NCI-H2227 (cell line): ENCODE results near the gene OR1Q1.
"Not testable (repeated sequence)": the region's sequence is repeated elsewhere in the genome, so short reads cannot be mapped to it uniquely, and the experiment has no call there.

Source experiments
- DNase-seq: peaks from one replicate; lab custom pipeline; 2025; ENCODE audit not compliant: unreplicated experiment; lab: John Stamatoyannopoulos, UW

OR1Q1 gene

GRCh38 chr9:122614362-122614761 is at the start of gene OR1Q1:
Gene OR1Q1, plus strand, starts transcription at chr9:122614738. Its CDS starts 0 bp downstream, at chr9:122614738.
- DNase-seq: no peak

GRCh38 chr9:122567901-122568300 is 46.6 kb upstream of the OR1Q1 start:
- DNase-seq: no peak

GRCh38 chr9:122572456-122572855 is 42.1 kb upstream of the OR1Q1 start:
- DNase-seq: no peak

- no peak for DNase-seq
Measured at GRCh38 chr9:122579874-122580273, 34.7 kb upstream of the OR1Q1 start.

GRCh38 chr9:122580360-122580759 is 34.2 kb upstream of the OR1Q1 start:
- DNase-seq: no peak

- DNase-seq: not testable (repeated sequence)
Measured at GRCh38 chr9:122583284-122583683, 31.3 kb upstream of the OR1Q1 start, which contains the start of gene OR1L8. Gene OR1L8, minus strand, starts transcription at chr9:122583384. Its CDS starts 14,907 bp downstream, at chr9:122568477.

- DNase-seq: no peak
Measured at GRCh38 chr9:122605691-122606090, 8.8 kb upstream of the OR1Q1 start.

- DNase-seq: no peak
Measured at GRCh38 chr9:122606587-122606986, 8.0 kb upstream of the OR1Q1 start.

- no peak for DNase-seq
Measured at GRCh38 chr9:122609804-122610203, 4.7 kb upstream of the OR1Q1 start.

- DNase-seq: no peak
Measured at GRCh38 chr9:122619996-122620395, 5.5 kb downstream of the OR1Q1 start.

GRCh38 chr9:122642226-122642625 is 27.7 kb downstream of the OR1Q1 start:
- DNase-seq: no peak

GRCh38 chr9:122656378-122656777 is 41.8 kb downstream of the OR1Q1 start:
- no peak for DNase-seq

GRCh38 chr9:122657527-122657926 is 43.0 kb downstream of the OR1Q1 start, which contains the start of gene OR1B1:
Gene OR1B1, minus strand, starts transcription at chr9:122657627.
- no peak for DNase-seq

GRCh38 chr9:122661416-122661815 is 46.9 kb downstream of the OR1Q1 start, which contains the start of gene OR1L1:
Gene OR1L1, plus strand, starts transcription at chr9:122661716. Its CDS starts 0 bp downstream, at chr9:122661716.
- DNase-seq: no peak
